ENCODE measurements around the gene DVL2.
A peak's percentile ranks its signal among the peaks of the same experiment; 100 is the strongest.

DVL2 gene

DNA sequence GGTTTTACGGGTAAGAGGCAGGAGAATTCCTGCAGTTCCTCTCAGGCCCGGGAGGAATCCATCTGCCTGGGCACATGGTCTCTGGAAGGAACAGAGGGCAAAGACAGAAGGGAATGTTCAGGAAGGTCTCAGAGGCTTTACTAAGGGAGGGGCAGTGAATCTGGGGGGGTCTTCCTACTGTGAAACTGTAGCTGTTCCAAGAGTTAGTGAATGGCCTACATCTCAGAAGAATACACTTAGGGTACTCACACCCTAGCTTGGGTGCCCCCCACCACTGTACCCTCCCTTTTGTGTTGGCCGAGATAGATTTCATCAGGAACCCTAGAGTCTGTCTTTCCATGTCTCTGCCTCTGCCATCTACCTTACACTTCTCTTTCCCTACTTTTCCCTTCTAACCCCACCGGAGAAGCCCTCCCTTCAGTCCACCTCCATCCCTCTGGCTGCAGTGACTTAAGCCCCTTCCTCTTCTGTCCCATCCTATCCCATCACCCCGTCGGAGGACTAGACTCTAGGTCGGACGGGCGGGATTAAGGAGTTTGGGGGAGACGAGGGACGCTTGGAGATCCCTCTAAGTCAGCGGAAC, 15.0 kb downstream of the DVL2 start:
- DNase-seq: no peak

DNA sequence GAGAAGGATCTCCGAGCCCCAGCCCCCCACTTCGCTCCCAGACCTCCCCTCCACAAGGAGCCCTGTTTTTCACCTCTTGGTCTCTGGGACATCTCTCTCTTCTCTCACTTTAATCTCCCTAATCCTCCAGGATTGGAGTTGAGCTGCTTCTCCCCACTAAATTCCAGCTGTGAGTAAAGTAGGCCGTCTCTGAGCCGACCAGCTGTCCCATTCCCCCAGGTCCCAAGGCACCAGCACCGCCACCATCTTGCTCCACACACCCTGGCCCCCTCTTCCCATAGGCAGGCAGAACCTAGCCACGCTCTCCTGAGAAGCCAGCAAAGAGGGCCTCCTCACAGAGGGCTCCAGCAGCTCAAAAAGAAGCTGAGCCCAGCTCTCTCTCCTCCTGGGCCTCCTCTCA, 15.6 kb downstream of the DVL2 start:
- no peak for DNase-seq

DNA sequence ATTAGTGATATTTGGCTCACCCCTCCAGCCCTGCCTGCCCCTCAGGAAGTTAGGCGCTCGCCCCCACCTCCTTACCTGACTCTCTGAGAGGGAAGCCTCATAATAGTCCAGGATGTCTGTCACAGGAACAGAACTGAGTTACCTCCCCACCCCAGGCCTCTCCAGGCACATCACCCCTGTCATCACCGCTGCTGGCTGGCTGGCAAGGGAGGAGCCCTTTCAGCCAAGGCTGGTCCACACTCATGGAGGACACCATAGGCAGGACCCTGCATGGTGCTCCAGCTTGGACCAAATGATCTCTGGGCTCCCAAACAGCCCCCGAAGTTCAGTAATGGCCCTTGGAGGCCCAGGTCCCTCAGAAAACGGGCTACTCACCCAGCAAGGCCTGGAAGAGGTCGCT, 16.2 kb downstream of the DVL2 start:
- DNase-seq: no peak

DNA sequence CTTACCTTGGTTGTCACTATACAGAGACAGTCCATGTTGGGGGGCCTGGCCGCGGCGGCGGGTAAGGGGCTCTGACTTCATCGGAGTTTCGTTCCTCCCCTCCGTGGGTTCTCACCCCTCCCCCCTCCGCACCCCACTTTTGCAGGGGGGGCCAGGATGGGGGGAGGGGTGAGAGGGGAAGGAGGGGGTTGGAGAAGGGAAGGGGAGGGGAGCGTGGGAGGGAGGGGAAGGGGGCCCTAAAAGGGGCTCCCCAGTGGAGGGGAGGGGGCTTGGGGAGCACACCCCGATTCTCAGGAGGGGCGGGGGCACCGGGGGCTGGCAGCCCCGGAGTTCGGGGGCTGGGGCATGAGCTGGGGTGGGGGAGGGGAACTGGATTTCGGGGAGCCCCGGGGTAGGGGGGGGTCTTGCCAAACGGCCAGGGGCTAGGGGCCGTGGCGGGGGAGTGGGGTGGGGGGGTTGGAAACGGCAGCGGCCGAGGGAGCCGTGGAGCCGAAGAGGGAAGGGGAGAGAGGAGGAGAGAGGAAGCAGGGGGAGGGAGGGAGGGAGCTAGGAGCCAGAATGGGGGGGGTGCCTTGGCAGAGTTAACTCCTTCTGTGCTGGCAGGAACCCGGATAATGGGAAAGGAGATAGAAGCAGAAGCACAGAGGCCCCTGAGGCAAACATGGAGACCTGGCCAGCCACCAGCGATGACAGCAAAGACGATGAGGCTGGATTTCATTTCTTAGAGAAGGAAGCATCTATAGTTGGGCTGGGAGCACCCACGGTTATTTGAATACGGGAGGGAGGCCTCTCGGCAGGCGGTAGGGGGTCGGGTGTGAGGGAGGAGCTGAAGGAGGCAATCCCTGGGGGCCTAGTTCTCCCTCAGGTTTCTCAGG, 17.0 kb downstream of the DVL2 start:
- peak; percentile 13 to 66 (median 49) for DNase-seq

DNA sequence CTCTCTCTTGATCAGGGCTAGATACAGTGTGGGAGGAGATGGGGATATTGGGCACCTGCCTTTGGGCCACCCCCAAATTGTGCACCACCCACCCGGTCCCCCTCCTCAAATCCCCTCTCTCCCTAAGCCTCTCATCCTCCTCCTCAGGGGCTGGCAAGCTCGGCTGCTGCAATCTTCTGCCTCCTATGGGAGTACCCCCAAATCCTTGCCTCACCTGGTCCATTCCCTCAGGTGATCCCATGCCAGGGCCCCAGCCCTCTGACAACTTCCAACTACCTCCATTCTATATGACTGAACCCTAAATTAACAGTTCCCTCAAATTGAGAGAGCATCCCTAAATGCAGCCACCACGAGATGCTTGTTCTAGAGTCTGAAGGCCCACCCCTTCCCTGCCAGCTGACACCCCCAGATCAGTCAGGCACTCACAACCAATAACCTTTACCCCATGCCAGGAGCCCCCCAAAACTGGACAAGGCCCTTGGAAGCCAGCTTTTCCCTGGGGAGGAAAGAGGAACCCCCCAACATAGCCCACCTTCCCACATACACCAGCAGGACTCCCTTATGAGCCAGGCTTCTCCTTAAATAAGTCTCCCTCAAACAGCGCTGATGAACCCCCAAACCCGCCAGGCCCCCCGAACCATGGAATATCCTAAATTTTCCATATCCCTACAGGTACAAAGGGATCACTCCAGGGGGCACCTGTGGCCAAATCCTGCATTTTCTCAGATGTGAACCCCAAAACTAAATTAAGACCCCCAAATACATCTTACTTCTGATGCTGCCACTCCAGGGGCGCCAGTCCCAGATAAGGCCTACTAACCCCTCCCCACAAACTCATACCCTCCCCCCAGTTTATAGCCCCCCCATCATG, 17.8 kb downstream of the DVL2 start:
- no peak for DNase-seq

DNA sequence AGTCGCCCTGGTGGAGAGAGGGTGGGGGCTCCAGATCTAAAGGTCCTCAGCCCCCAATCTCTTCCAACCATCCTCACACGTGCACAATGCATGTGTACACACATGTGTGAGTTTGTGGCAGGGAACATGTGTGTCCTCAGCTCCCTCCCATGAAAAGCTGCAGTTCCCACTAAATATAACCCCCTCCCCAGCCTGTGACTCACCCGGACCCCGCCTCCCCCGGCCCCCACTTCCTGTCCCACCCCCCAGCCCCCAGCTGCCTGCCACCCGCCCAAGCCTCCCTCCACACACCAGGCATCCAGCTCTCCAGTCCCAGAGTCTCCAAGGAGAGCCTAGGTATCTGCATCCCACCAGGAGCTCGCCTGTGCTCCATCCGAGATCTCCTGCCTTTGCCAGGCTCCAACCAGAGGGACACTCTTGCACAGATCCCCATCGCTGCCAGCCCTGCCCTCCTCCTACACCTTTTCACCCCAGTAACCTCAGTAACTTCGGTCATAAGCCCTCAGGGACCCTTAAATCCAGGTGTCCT, 18.6 kb downstream of the DVL2 start:
- DNase-seq: peak in 1 of 3 experiments; percentile 13

DNA sequence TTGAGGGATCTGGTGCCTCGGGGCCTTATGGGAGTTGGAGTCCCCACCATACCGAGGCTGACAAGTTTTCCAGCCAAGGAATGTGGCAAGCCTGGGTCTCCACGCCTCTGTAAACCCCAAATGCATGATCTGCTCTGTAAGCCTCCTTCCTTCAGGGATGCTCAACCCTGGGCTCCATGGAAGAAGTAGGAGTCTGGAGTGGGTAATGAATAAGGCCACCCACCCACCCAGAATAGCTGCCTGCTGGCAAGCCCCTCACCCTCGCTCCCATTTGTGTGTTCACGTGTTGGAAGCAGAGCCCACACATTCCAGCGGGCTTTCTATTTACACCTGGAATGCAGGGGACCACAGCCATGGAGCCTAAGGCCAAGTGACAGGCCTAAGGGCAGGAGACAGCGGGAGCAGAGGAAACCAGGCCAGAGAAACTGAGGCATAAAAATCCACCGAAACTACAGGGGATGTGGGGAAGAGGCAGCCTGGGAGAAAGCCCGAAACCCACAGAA, 19.1 kb downstream of the DVL2 start:
- DNase-seq: no peak

DNA sequence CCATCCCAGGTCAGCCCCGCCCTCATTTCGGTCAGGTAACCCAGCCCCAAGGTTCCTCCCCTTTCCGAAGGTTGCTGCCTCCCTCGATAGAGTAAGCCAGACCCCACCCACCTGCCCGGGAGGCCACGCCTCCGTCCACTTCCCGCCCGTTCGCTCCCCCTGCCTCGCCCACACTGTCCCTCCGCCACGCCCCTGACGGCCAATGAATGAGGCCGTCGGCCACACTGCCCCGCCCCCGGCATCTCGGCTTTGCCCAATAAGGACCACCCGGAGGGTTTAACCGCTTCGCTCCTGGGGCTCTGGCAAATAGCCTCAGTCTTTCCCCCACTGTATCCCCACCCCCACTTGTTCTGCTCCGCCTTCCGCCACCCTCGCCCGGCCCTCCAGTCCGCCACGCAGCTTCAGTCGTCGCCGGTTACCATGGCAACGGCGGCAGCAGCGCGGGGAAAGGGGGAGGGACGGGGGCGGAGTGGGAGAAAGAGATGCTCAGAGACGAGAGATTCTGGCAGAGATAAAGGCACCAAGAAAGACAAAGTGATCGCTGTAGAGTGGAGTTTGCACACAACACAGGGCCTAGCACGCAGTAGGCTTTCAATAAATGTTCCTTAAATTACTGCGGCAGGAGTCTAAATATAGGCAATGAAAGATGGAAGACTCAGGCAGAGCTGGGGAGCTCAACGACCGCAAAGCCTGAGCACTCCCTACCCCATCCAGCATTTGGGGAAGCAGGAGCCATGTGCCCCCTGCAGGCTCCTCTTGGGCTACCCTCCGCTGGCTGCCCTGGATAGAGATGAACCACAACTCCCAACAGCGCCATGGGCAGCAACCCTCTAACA, 19.8 kb downstream of the DVL2 start:
- DNase-seq: peak; percentile 96 to 99 (median 97)

DNA sequence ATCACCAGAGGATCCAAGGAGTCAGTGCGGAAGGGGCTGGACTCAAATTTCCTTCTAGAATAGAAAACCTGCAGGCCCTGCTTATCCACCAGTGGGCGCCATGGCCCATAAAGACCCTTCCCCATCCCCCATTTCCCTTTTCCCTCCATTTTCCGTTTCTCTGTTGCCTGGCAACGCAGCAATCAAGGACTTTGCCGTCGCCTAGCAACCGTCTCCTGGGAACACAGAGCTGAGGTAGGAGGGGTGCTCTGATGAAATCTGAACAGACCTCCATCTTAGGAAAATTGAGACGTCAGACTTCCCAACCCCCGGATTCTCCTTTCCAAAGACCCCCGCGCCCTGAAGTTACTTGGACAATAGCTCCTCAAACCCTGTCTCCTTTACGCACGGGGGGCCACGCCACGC, 20.4 kb downstream of the DVL2 start:
- DNase-seq: peak; percentile 84 to 98 (median 95)

DNA sequence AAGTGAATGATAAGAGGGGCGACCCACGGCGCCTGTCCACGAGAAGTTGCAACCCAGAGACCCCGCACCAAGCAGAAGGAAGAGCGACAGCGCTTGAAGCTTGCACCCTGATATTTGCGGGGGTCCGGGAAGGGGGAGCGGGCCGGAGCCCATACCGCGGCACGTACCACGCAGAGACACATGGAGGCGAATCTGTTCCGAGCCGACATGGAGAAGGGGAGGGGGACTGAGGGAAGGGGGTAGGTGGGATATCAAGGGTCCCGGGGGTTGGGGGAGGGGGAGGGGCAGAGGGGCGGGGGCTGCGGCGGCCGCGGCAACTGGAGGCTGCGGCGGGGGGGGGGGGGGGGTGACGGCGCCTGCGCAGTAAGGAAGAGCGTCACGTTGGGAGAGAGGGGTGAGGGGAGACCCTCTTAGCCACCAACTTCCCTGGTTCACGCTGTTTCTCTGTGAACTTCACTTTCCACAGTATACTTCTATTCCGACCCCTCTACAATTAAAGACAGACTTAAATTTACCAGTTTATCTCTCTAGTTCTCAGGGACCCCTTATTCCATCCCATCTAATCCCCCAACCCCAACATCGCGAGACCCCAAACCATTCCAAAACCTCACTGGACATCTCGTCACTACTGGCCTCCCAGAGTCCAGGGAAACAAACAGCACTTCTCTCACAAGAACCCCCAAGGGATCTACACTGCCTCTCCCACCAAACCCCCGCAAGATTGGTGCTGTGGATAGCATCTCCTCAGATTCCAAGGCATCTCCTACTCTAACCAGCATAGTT, 22.6 kb downstream of the DVL2 start:
- DNase-seq: no peak

DNA sequence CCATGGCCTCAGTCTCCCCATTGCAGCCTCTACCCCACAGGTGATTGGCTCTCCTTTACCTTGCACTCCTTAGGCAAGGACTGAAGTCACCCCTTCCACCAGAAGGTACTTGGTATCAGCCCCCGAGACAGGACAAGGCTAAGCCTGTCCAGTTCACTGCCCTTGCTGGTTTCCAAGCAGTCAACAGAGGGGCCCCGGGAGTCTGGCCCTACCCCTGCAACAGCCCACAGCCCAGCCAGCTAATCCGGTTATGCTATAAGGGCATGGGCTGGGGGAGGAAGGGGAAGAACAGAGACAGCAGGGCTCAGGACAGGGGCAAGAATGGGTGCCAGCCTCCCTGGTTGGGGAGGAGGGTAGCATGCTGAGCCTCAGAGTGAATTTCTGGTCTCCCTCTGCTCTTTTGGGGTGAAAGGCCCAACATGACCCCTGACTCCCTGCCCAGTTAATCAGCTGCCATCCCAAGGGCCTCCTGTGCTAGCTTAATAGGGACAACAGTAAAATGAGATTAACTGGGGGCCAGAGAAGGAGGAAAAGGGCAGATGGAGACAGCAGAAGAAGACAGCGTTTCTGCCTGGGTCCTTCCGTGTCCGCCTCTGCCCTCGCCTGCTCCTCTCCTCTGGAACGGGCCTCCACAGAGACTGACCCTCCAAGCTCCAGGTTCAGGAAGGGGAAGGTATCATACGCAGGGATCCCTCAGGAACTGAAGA, 25.4 kb downstream of the DVL2 start:
- DNase-seq: no peak

DNA sequence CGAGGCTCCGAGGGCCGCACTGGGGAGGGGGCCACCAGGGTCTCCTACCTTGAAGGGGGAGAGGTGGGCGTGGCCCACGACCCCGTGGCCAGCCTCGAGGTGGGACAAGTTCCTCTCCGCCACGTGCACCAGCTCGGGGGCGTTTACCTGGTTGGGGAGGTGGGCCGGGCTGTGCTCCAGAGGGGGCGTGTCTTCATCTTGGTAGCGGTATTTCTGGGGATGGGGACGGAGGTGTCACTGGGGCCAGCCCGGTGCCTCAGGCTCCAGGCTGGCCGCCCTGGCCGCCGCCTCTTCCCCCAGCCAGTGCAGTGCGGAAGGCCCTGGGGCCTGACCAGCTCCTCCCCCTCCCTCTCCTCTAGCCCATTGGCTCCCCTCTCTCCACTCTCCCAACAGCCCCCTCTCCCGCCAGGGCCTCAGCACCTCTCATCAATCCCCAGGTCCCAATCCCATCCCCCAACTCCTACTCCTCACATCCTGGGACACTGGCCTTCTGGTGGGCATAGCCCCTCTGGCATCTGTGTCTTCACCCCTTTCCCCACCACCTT, 26.2 kb downstream of the DVL2 start:
- no peak for DNase-seq

DNA sequence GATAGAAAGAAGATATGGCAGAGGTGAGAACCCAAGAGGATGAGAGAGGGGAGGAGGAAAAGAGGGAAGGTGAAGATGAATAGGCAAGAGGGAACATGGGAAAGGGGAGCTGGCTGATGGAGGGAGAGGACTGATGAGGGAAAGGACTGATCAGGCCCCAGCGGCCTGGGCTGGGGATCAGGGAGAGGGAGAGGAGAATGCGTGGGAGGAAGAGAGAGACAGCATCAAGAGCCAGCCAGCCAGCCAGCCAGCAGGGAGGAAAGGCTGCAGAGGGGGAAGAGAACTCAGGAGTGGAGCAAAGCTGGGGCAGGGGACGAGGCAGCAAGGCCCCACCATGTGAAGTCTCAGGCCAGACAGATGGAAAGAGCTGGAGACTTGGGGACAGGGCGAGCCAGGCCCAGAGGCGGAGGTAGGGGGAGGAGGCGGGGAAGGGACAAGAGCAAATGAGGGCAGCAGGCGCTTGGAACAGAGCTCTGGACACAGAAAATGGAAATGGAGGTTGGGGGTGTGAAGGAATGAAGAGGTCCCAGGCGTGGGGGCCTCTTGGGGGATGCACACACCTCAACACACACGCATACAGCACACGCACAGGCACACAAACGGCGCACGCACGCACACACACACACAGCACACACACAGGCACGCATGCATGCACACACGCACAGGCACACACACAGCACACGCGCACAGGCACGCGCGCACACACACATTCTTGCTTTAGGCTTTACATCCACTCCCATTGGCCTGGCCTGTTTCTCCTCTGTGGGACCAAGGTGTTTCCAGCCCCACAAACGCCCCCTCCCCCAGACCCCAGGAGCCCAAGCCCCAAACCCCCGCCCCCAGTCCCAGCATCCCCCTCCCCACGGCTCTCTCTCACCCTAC, 27.0 kb downstream of the DVL2 start:
- DNase-seq: no peak

DNA sequence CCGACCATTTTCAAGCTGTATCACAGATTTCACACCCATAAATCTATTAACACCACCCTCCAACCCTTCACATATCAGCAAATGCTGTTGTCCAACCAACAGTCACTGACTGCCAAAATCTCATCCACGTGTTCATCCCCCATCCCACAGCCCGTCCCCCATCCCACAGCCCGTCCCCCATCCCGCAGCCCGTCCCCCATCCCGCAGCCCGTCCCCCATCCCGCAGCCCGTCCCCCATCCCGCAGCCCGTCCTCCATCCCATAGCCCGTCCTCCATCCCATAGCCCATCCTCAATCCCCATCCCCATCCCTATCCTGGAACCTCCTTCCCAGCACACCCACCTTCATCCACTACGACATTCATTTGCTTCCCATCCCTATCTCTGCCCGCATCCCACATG, 28.8 kb downstream of the DVL2 start:
- no peak for DNase-seq

DNA sequence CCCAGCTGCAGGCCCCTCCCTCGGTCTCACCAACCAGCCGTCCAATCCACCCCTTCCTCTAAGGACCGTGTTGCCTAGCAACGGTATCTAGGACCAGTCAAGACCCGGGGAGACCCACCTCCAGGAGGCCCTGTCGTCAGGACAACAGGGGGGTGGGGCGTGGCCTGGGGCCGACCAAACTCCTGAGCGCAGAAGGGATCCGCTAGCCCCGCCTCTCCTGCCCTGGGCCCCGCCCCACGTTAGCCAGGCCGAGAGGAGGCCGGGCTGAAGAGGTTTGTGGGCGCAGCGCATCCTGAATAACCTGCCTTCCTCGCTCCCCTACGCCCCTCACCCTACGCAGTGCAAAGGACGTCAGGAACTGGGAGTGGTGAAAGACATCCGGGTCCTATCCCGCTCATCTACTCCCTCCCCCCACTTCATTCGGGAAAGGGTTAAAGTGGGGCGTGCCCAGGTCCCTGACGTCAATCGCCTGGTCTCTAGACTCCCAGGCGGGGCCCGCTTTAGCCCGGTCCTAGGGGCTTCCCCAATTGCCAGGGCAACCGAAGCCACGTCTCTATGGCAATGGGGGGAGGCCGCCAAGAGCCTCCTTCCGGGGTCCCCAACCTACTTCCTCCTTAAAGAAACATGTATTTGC, 29.4 kb downstream of the DVL2 start:
- peak; percentile 79 to 98 (median 93) for DNase-seq

DNA sequence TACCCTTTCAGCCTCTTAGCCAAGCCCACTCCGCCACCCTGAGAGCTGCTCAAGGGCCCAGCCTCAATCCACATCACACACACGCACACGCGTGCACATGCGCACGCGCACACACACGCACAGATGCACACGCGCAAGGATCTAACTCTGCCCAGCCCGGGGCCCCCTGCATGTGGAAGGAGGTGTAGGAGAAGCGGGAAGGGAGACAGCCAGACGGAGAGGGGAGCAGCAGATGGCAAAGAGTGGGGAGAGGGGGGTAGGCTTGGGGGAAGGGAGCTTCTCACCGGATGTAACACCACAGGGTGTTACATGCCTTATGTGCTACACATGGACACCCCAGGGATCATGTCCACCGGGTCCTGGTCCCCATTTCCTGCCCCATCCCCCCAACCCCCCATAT, 30.0 kb downstream of the DVL2 start:
- peak in 2 of 3 experiments; percentile 80 to 88 for DNase-seq

DNA sequence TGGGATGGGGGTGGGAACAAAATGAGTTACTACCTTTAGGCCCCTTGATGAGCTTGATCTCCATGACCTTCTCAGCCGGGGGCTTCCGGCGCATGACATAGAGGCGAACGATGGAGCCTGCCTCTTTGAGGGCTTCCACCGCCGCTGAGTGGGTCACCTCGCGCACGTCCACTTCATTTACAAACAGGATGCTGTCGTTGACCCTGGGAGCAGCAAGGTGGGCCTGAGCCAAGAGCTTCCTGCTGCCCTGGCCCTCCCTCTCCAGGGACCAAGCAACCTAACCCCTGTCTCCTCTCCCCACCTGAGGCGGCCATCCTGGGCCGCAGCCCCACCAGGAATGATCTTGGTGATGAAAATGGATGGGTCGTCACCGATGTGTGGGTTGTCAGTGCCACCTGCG, 30.9 kb downstream of the DVL2 start:
- DNase-seq: no peak

DNA sequence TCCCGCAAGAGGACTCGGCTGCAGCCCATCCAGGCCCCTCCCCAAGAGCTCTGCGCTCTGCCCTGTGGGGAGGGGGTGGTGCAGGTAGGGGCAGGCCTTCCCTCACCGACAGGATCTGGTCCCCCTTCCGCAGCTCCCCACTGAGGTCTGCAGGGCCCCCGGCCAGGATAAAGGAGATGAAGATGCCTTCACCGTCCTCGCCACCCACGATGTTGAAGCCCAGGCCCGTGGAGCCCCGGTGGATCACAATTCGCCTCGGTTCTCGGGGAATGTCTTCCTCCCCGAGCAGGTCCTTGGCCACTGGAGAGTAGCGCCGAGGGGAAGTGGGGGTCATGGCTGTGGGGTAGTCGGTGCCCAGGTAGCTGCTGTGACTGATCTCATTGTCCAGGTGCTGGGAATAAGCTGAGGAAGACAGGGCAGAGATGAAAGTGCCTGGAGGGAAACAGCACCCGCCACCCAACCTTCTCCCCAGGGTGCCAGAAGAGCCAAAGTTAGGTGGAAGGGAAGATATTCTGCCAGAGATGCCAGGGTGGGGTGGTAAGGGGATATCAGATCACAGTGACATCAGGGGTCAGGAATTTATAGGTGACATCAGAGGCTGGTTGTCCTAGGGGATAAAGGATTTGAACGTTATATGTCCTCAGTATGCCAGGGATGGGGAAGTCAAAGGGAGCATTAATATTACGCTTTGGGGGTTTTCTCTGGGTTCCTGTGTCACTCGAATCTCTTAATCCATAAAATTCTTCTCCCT, 37.5 kb downstream of the DVL2 start:
- no peak for DNase-seq

All from NCI-H1417 (cell line).